Measurements from ENCODE around the gene BRF1.

BRF1 gene

DNA sequence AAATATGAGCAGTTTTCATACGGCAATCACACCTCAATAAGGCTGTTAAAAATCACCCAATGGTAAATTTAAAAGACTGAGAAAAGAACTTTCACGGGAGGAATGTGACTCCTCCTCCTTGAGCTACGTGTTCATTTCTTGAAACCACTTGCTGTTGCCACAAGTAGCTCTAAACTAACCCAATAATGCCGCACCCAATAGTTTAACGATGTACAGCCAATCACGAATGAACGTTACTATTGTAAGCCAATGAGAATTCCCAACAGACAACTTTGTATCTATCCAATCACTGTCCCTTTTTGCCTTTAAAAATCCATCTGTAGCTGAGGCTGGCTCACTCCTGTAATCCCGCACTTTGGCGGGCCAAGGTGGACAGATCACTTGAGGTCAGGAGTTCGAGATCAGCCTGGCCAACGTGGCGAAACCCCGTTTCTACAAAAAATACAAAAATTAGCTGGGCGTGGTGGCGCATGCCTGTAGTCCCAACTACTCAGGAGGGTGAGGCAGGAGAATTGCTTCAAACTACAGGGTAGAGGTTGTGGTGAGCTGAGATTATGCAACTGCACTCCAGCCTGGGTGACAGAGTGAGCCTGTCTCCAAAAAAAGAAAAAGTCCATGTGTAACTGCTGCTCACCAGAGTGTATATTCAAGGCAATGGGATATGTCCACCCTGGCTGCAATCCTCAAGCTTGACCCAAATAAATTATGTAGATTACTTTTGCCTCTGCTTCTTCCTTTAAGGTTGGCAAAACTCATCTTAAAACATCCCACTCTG, 76.8 kb downstream of the BRF1 start:
- no peak for DNase-seq

DNA sequence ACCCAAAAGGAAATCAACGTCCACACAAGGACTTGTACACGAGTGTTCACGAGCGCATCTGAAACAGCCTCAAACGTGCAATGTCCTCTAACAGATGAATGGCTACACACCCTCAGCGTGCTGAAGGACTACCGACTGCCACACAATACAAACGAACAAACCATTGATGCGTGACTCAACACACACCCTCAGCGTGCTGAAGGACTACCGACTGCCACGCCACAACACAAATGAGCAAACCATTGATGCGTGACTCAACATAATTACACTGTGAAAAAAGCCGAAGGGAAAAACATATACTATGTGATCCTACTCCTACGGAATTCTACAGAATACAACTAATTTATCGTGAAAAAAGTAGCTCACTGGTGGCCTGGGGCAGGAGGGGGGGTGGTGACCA, 77.5 kb downstream of the BRF1 start:
- no peak for DNase-seq

DNA sequence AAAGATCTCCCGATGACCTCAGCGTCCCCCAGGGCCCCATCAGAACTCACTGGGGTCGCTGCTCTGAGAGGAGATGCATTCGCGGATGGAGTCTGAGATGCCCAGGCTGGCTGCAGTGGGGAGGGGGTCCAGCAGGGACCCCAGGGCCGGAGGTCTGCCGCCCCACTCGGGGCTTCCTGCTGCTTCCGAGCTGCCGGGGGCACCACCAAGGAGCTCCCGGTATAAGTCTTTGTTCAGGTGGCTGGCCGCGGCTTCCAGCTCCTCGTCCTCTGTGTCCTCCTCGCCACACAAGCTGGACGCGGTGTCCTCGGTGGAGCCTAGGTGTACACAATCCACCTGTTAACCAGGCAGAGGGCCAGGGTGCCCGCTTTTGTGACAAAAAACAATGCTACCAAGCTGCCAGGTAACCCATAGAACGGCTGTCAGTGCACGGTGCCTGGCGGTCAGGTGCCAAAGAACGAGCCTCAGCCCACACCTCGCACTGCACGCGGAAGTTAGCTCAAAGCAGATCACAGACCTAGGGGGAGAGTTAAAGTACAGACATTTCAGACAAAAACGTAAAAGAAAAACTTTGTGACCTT, 79.1 kb downstream of the BRF1 start:
- DNase-seq: no peak

DNA sequence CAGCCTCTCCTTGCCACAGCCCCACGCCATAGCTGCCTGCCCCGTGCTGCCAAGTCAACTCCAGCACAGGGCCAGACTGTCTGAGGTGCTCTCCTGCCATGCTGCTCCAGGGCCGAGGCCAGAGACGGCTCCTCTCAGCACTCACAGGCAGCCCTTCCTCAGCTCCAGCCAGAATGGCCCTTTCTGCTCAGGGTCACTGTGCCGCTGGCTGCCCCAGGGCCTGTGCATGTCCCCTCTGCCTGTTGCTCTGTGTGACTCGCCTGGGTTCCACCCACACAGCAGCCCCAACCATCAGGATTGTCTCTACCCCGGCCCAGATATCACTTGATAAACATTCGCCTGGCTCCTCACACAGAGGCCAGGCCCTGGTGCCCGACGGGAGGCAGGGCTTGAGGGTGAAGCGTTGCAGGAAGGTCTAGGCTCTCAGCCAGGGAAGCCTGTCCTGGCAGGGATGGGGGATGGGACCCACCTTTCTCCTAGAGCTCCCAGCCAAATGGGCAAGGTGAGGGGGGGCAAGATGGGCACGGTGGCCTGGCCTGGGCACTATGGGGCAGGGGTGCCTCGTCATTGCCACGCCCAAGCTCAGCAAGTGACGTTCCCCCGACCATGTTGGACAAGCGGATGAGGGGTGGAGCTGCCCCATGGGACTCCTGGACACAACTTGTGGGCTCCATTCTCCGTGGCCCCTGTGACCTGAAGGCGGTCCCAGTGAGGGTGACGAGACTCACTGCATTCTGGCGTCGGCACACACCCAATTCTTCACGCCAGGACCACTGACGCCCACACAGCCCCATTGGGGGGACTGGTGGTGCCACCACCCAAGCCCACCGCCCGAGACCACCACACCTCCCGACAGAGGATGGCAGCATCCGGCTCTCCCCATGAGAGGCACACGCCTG, 79.9 kb downstream of the BRF1 start:
- no peak for DNase-seq

DNA sequence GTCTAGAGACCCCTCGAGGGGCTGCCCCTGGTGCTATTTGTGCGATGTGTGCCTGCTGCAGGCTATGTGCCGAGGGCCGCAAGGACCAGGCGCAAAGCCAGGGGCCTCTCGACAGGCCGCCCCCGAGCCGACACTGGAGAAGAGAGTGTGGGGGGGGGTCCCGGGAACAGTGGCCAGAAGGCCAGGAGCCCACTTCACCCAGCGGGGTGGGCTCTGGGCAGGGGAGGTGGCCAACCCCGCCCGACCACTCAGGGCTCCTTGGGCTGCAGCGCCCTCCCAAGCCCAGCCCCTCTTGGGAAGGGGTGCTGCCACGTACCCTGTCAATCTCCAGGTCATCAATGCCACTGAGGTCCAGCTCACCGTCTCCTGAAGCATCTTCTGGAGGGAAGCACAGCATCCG, 81.0 kb downstream of the BRF1 start:
- DNase-seq: no peak

DNA sequence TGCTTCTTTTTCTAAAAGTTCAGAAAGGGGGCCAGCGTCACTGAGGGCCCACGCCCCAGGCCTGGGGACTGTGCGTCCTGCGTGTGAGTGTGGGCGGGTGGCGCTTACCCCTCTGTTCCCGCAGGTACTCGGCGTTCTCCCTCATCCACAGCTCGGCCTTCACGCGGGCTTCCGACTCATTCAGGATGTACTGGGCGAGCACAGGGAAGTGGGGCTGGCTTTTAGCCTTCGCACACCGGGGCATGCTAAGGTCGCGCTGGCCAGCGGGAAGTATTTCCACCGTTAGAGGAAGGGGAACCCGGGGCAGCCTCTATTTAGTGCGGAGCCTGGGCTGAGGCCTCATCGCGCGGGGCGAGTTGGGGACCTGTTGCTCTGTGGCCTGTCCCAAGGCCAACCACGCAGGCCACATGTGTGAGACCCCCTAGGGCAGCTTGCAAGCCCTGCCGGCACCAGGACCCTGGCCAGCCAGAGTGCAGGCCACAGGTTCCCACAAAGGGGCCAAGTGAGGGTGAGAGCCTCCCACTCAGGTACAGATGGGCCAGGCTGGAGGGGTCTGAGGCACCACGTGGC, 81.7 kb downstream of the BRF1 start:
- no peak for DNase-seq

- no peak for DNase-seq
Measured at GRCh38 chr14:105218611-105219010, 82.2 kb downstream of the BRF1 start.

GRCh38 chr14:105217774-105218173, 83.0 kb downstream of the BRF1 start:
- DNase-seq: no peak

GRCh38 chr14:105216490-105217247, 84.1 kb downstream of the BRF1 start:
- no peak for DNase-seq

DNA sequence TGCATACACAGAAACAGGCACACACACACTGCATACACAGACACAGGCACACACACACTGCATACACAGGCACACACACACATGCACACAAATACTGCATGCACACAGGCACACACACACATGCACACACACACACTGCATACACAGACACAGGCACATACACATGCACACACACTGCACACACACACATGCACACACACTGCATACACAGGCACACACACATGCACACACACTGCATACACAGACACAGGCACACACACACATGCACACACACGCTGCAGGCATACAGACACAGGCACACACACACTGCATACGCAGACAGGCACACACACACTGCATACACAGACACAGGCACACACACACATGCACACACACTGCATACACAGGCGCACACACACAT, 85.2 kb downstream of the BRF1 start:
- DNase-seq: no peak

- DNase-seq: no peak
Measured at GRCh38 chr14:105214324-105214915, 86.4 kb downstream of the BRF1 start.

GRCh38 chr14:105213361-105213760, 87.4 kb downstream of the BRF1 start:
- DNase-seq: no peak

DNA sequence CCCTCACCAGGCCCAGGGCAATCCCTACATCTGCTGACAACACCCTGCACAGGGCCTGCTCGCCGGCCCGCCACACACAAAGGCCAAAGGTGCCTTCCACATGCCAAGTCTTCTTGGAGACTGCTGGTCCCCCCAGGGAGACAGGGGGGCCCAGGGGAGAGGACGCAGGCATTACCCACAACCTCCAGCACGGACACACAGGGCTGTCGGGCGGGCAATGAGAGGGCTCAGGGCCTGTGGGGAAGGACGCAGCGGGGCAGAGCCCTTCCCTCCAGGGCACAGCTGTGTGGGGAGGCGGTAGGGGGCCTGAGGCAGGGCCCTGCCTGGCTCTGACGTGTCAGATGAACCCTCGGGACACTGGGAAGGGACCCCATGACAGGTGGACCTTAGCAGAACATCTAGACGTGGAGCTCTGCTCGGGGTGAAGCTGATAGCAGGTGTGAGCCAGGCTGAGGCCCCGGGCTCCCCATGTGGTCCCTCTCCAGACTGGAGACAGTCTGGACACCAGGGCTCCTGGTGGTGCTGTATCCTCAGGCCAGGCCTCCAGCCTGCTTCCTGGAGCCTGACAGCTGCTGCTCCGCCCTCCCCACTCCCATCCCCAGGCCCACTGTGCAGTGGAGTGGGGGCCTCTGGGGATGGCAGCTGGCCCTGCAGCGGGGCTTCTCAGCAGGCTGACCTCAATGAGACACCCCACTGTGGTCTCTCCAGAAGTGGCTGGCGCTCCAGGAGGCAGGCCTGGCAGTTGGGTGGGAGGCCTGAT, 88.1 kb downstream of the BRF1 start:
- no peak for DNase-seq

GRCh38 chr14:105211758-105212089, 89.1 kb downstream of the BRF1 start:
- no peak for DNase-seq

- DNase-seq: no peak
Measured at GRCh38 chr14:105211086-105211757, 89.6 kb downstream of the BRF1 start.

DNA sequence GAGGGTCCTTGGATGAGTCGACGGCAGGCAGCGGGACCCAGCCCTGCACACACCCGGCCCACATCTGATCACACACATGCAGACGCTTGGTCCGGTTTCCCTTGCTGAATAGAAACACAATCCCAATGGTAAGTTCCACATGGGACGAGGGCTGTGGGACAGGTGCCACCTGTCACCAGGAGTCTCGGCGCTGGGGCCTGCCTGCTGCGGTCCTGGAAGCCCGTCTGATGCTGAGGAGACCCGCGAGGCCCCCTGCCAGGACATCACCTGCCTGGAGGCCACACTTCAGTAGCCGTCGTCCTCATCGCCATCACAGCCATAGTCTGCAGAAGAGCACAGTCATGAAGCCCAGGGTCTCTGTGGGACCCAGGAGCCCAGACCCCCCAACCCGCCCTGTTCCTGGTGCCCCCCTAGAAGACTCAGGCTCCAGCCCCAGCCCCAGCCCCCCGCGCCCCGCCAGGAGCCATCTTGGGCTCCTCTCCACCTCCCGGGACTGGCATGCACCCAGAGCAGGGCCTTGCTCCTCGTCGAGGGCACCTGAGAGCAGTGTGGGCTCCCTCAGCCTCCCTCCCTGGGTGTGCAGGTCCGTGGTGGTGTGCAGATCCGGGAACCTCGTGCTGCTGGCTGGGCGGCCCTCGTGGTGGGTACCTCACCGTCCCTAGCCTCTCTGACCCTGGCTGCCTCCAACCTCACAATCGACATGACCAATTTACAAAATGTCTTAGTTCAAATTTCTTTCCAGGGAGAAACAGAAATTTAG, 90.4 kb downstream of the BRF1 start:
- no peak for DNase-seq

DNA sequence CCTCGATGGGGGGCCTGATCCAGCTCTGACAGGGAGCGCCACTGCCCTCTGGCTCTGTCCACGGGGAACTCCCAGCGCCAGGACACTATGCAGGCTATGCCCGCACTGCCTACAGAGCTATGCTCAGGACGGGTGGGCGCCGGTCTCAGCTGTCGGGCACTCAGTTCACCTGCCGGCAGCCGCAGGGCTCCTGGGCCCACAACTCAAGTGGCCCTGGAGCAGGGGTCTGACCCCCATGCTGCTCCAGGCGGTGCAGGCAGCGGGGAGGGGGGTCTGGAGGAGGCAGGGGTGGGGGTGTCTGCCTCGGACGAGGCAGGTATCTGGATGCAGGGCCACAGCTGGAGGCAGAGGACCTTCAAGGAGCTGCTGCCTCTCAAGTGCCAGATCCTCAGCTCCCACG, 91.2 kb downstream of the BRF1 start:
- no peak for DNase-seq

DNA sequence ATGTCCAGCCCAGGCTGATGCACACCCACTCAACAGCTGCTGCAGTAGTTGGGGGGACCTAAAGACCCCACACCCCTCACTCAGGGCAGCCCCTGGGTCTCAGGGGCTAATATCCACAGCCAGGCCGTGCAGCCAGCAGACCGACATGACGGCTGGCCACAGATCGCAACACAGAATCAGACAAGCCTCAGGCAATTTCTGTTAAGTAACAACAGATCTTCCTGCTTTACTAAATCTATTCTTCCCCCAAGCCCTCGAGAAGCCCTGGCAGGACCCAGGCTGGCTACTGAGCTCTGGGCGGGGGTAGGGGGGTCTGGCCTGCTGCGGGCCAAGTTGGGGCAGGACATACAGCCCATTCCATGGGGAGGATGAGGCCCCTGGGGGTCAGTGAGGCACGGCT, 91.7 kb downstream of the BRF1 start:
- DNase-seq: no peak

- DNase-seq: no peak
Measured at GRCh38 chr14:105208738-105209075, 92.1 kb downstream of the BRF1 start.

DNA sequence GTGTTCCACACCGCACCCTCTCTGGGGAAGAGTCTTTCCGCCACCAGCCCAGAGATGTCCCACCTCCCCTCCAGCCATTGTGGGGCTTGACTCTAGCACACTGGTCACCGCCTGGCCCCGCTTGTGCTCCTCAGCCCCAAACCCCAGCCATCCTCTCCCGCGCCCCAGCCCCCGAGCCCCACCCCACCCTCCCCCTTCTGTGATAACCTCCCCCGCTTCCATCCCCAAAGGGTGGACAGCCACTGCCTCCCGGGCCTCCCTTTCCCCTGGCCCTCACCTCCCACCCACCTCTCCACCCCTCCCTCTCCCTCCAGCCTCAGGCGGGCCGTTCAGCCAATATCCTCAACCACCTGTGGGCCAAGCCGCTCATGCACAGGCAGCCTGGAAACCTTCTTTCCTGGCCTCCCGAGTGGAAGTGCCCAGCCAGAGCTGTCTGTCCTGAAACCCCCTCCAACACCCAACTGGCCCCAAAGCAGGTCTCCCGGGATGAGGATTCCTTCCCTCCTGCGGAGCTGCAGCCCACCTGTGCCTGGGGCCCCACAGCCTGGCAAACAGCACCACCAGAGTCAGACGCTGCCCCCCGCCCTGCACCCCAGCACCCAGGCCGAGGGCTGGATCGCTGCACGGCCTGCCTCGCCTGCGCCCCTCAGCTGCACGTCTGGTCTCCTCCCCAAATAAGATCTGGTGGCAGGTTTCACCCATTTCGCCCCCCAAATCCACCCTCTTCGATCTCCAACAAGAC, 92.6 kb downstream of the BRF1 start:
- no peak for DNase-seq

Measured in hematopoietic multipotent progenitor cell treated with erythropoietin and hydrocortisone succinate and interleukin-3 and kit ligand, for 6 days (in vitro differentiated cells).